ENCODE results near the gene CLK2. TPM values are rescaled to one million over a fixed set of nuclear protein-coding genes. Genes with fewer than 3 reads are reported as not detected.

The CLK2 gene
- total RNA-seq, 1 experiment from 2014 or later, result 72.6 TPM

- TF ChIP-seq REST (IDR thresholded peaks at IDR 0.05; ENCODE audit: low read depth) (no peak), ZFX (IDR thresholded peaks at IDR 0.05) (peak; percentile 17; the same call in 1 of the 2 replicates), EGR1 (IDR thresholded peaks at IDR 0.05; ENCODE audit: low read depth) (0 out of 2 replicates have a peak, but pooled peaks have one; percentile 40), SP1 (IDR thresholded peaks at IDR 0.05; ENCODE audit: low read depth) (peak; percentile 56; the same call in 1 of the 2 replicates), EZH2phosphoT487 (IDR thresholded peaks at IDR 0.05; ENCODE audit: borderline replicate concordance) (no peak), ELF1 (IDR thresholded peaks at IDR 0.05; ENCODE audit: borderline replicate concordance, low read depth) (no peak), CEBPB (IDR thresholded peaks at IDR 0.05; ENCODE audit: low read depth) (no peak), ATF3 (IDR thresholded peaks at IDR 0.05) (no peak), SIN3A (IDR thresholded peaks at IDR 0.05; ENCODE audit: low read depth) (0 out of 2 replicates have a peak, but pooled peaks have one; percentile 18), EZH2 (IDR thresholded peaks at IDR 0.05) (no peak), POLR2A (IDR thresholded peaks at IDR 0.05; ENCODE audit: borderline replicate concordance, extremely low read depth, insufficient read depth, insufficient read length) (no peak), MAX (IDR thresholded peaks at IDR 0.05) (peak; percentile 86)
Observed at GRCh38 chr1:155277070-155277901, 4.0 kb upstream of the CLK2 start, which contains the start of gene HCN3 (continued).
